ENCODE results near the gene THSD7B.

The THSD7B gene

GRCh38 chr2:137206069-137206468 lies 440.7 kb downstream of the THSD7B start:
- TF ChIP-seq CTCF (IDR thresholded peaks at IDR 0.05; ENCODE audit: control insufficient read depth, insufficient read depth, low read depth, low read length, missing control alignments), result no peak
- H3K4me3 ChIP-seq (ENCODE audit: control insufficient read depth, low read depth, low read length), result no peak overlapping the region
- no peak for DNase-seq (ENCODE audit: low read depth)

- TF ChIP-seq CTCF (IDR thresholded peaks at IDR 0.05; ENCODE audit: control insufficient read depth, insufficient read depth, low read depth, low read length, missing control alignments), result no peak
- no peak for DNase-seq (ENCODE audit: low read depth)
- no peak overlapping the region for H3K4me3 ChIP-seq (ENCODE audit: control insufficient read depth, low read depth, low read length)
Observed at GRCh38 chr2:137207030-137207429, 441.7 kb downstream of the THSD7B start.

- DNase-seq (ENCODE audit: low read depth), result no peak
- no peak for TF ChIP-seq CTCF (IDR thresholded peaks at IDR 0.05; ENCODE audit: control insufficient read depth, insufficient read depth, low read depth, low read length, missing control alignments)
- no peak overlapping the region for H3K4me3 ChIP-seq (ENCODE audit: control insufficient read depth, low read depth, low read length)
Observed at GRCh38 chr2:137208431-137208891, 443.1 kb downstream of the THSD7B start.

GRCh38 chr2:137210039-137210438 lies 444.7 kb downstream of the THSD7B start:
- TF ChIP-seq CTCF (IDR thresholded peaks at IDR 0.05; ENCODE audit: control insufficient read depth, insufficient read depth, low read depth, low read length, missing control alignments), result no peak
- no peak for DNase-seq (ENCODE audit: low read depth)
- H3K4me3 ChIP-seq (ENCODE audit: control insufficient read depth, low read depth, low read length), result no peak overlapping the region

GRCh38 chr2:137211761-137212160 lies 446.4 kb downstream of the THSD7B start:
- TF ChIP-seq CTCF (IDR thresholded peaks at IDR 0.05; ENCODE audit: control insufficient read depth, insufficient read depth, low read depth, low read length, missing control alignments), result no peak
- H3K4me3 ChIP-seq (ENCODE audit: control insufficient read depth, low read depth, low read length), result no peak overlapping the region
- no peak for DNase-seq (ENCODE audit: low read depth)

- DNase-seq (ENCODE audit: low read depth), result peak; percentile 31
- no peak for TF ChIP-seq CTCF (IDR thresholded peaks at IDR 0.05; ENCODE audit: control insufficient read depth, insufficient read depth, low read depth, low read length, missing control alignments)
- no peak overlapping the region for H3K4me3 ChIP-seq (ENCODE audit: control insufficient read depth, low read depth, low read length)
Observed at GRCh38 chr2:137220438-137220993, 455.2 kb downstream of the THSD7B start.

Measured in AG09309 (cell line).